Motor neuron (in vitro differentiated cells): ENCODE results near the gene IGF2. TPM values are rescaled to one million over a fixed set of nuclear protein-coding genes. Genes with fewer than 3 reads are reported as not detected.
A peak's percentile ranks its signal among the peaks of the same experiment; 100 is the strongest.
"Not testable (repeated sequence)": the region's sequence is repeated elsewhere in the genome, so short reads cannot be mapped to it uniquely, and the experiment has no call there.

ENCODE experiments used
- ATAC-seq, 8 experiments: fragments of 200-7000 bp; cut with Tn5 transposase; replicated peaks in 6 of 8; 2 replicates each; pipeline ENCODE4 v1.8.0; 2021; ENCODE audit warnings: mild to moderate bottlenecking in 8 of 8, moderate library complexity in 8 of 8
- H3K27ac ChIP-seq, 2 donors: fragments of 250-450 bp; sonication (Bioruptor Pico); 2 replicates each; pipeline ENCODE4 v1.9.0; 2021; ENCODE audit warnings: antibody characterized with exemption in 2 of 2, mild to moderate bottlenecking in 2 of 2, moderate library complexity in 1 of 2
- H3K4me1 ChIP-seq, 2 donors: fragments of 250-450 bp; sonication (Bioruptor Pico); replicated peaks in 1 of 2; 2 replicates each; pipeline ENCODE4 v1.6.1; 2021; ENCODE audit warnings: antibody characterized with exemption in 2 of 2, mild to moderate bottlenecking in 2 of 2, moderate library complexity in 1 of 2
- H3K4me3 ChIP-seq, 5 donors: fragments of 250-450 bp; sonication (Bioruptor Pico); 2 replicates each; pipeline ENCODE4 v1.9.0; 2021; ENCODE audit warnings: antibody characterized with exemption in 5 of 5, mild to moderate bottlenecking in 5 of 5, moderate library complexity in 4 of 5
- WGBS, 10 experiments: fragments of 450-650 bp; shearing (Covaris generic); methylation state at CpG; one replicate each; pipeline ENCODE4 v1.0.0; 2022; 5-methylcytosine and 5-hydroxymethylcytosine counted together
- in situ Hi-C, 9 experiments: fragments of 400-800 bp; cut with MboI; loops; one replicate each; pipeline ENCODE4 v1.15.0; 2021; ENCODE audit warnings: low sequenced_read_pairs in 9 of 9, low pct_unique_long_range_greater_than_20kb in 2 of 9; ENCODE audit not compliant: unreplicated experiment in 9 of 9
- total RNA-seq, 8 experiments: library from RNA; unstranded; fragments of 300-600 nt; gene quantifications; 2 replicates each; pipeline versions ENCODE4 v1.2.3 to v1.2.4, GENCODE V29; 2022

IGF2 gene
- total RNA-seq, 8 experiments from 2014 or later: 0.52 to 165 (median 3.2) TPM

GRCh38 chr11:2178906-2179494 lies 39.8 kb upstream of the IGF2 start:
- Histone ChIP-seq H3K4me3 (no peak overlapping the region), H3K27ac (peak overlapping the region in 1 of 2 donors; percentile 43), H3K4me1 (peaks cover 15 to 27% of the 10 kb centered on the region in 2 donors)
- ATAC-seq: peak in 7 of 8 experiments; percentile 40 to 80 (median 73)
- 0 to 100% (median 83%) methylated on average over 1 of the region's 16 CpGs; no CpG with 5 or more reads in 7 of the 10 experiments for WGBS, 10 experiments
- in situ Hi-C loops: loop anchor here in 7 of 9 experiments (25.0 kb wide), 3 partner anchors 233 to 708 kb away; partner anchors contain the start of genes TSSC4 (in 5 of the 7), CDKN1C (in 2 of the 7), KCNQ1 (in 1 of the 7) and TRPM5 (in 1 of the 7)

GRCh38 chr11:2178055-2178773 lies 39.0 kb upstream of the IGF2 start:
- H3K4me3 ChIP-seq: not testable (repeated sequence)
- Histone ChIP-seq H3K4me1 (peaks cover 15 to 27% of the 10 kb centered on the region in 2 donors), H3K27ac (peak overlapping the region in 1 of 2 donors; percentile 35)
- in situ Hi-C loops: loop anchor here in 7 of 9 experiments (25.0 kb wide), 3 partner anchors 234 to 709 kb away; partner anchors contain the start of genes TSSC4 (in 5 of the 7), CDKN1C (in 2 of the 7), KCNQ1 (in 1 of the 7) and TRPM5 (in 1 of the 7)
- ATAC-seq: peak in 6 of 8 experiments; percentile 6 to 24 (median 12)
- WGBS, 10 experiments: 72% methylated on average over 4 of the region's 16 CpGs; no CpG with 5 or more reads in 9 of the 10 experiments

- Histone ChIP-seq H3K27ac (no peak overlapping the region), H3K4me3 (no peak overlapping the region), H3K4me1 (peaks cover 17 to 32% of the 10 kb centered on the region in 2 donors)
- WGBS, 10 experiments: 73% methylated on average over 8 of the region's 18 CpGs; no CpG with 5 or more reads in 9 of the 10 experiments
- ATAC-seq: peak in 3 of 8 experiments; percentile 3 to 46 (median 44)
- in situ Hi-C loops: loop anchor here in 7 of 9 experiments (25.0 kb wide), 3 partner anchors 235 to 710 kb away; partner anchors contain the start of genes TSSC4 (in 5 of the 7), CDKN1C (in 2 of the 7), KCNQ1 (in 1 of the 7) and TRPM5 (in 1 of the 7)
These were observed 37.9 kb upstream of the IGF2 start for GRCh38 chr11:2177076-2177475.

GRCh38 chr11:2176389-2176900 lies 37.3 kb upstream of the IGF2 start:
- 82 to 100% (median 92%) methylated on average over 1 to 7 of the region's 14 CpGs; no CpG with 5 or more reads in 3 of the 10 experiments for WGBS, 10 experiments
- Histone ChIP-seq H3K27ac (no peak overlapping the region), H3K4me3 (no peak overlapping the region), H3K4me1 (peaks cover 23 to 38% of the 10 kb centered on the region in 2 donors)
- in situ Hi-C loops: loop anchor here in 7 of 9 experiments (25.0 kb wide), 3 partner anchors 236 to 711 kb away; partner anchors contain the start of genes TSSC4 (in 5 of the 7), CDKN1C (in 2 of the 7), KCNQ1 (in 1 of the 7) and TRPM5 (in 1 of the 7)
- no peak for ATAC-seq

GRCh38 chr11:2175659-2176058 lies 36.5 kb upstream of the IGF2 start:
- peak in 3 of 8 experiments; percentile 3 to 70 (median 15) for ATAC-seq
- 52% methylated on average over 6 of the region's 13 CpGs; no CpG with 5 or more reads in 9 of the 10 experiments for WGBS, 10 experiments
- in situ Hi-C loops: loop anchor here in 7 of 9 experiments (25.0 kb wide), 3 partner anchors 237 to 712 kb away; partner anchors contain the start of genes TSSC4 (in 5 of the 7), CDKN1C (in 2 of the 7), KCNQ1 (in 1 of the 7) and TRPM5 (in 1 of the 7)
- Histone ChIP-seq H3K27ac (no peak overlapping the region), H3K4me3 (no peak overlapping the region), H3K4me1 (peaks cover 28 to 45% of the 10 kb centered on the region in 2 donors)

GRCh38 chr11:2174361-2174760 lies 35.2 kb upstream of the IGF2 start:
- Histone ChIP-seq H3K4me1 (peaks cover 26 to 46% of the 10 kb centered on the region in 2 donors), H3K4me3 (no peak overlapping the region), H3K27ac (no peak overlapping the region)
- in situ Hi-C loops: loop anchor here in 5 of 9 experiments (25.0 kb wide), 4 partner anchors 287 to 537 kb away; partner anchors contain the start of genes KRTAP5-5 (in 1 of the 5), KRTAP5-6 (in 1 of the 5) and PRR33 (in 1 of the 5)
- ATAC-seq: no peak
- WGBS, 10 experiments: 80% methylated on average over 1 of the region's 11 CpGs; no CpG with 5 or more reads in 9 of the 10 experiments

GRCh38 chr11:2173761-2174160 lies 34.6 kb upstream of the IGF2 start:
- no peak overlapping the region for H3K4me3 ChIP-seq
- no peak overlapping the region for H3K27ac ChIP-seq
- peaks cover 26 to 46% of the 10 kb centered on the region in 2 donors for H3K4me1 ChIP-seq
- 80 to 100% methylated on average over 1 of the region's 11 CpGs; no CpG with 5 or more reads in 8 of the 10 experiments for WGBS, 10 experiments
- no peak for ATAC-seq
- in situ Hi-C loops: loop anchor here in 5 of 9 experiments (25.0 kb wide), 4 partner anchors 286 to 536 kb away; partner anchors contain the start of genes KRTAP5-5 (in 1 of the 5), KRTAP5-6 (in 1 of the 5) and PRR33 (in 1 of the 5)

- Histone ChIP-seq H3K4me3 (no peak overlapping the region), H3K4me1 (peaks cover 22 to 46% of the 10 kb centered on the region in 2 donors), H3K27ac (no peak overlapping the region)
- in situ Hi-C loops: loop anchor here in 5 of 9 experiments (25.0 kb wide), 4 partner anchors 286 to 536 kb away; partner anchors contain the start of genes KRTAP5-5 (in 1 of the 5), KRTAP5-6 (in 1 of the 5) and PRR33 (in 1 of the 5)
- ATAC-seq: peak in 1 of 8 experiments; percentile 54
- 60 to 82% (median 62%) methylated on average over 2 to 5 of the region's 16 CpGs; no CpG with 5 or more reads in 7 of the 10 experiments for WGBS, 10 experiments
These were observed 34.0 kb upstream of the IGF2 start for GRCh38 chr11:2173150-2173693.

- ATAC-seq: no peak
- WGBS, 10 experiments: 100% methylated on average over 2 of the region's 12 CpGs; no CpG with 5 or more reads in 9 of the 10 experiments
- Histone ChIP-seq H3K4me1 (peaks cover 20 to 46% of the 10 kb centered on the region in 2 donors), H3K4me3 (no peak overlapping the region), H3K27ac (no peak overlapping the region)
- in situ Hi-C loops: loop anchor here in 5 of 9 experiments (25.0 kb wide), 4 partner anchors 285 to 535 kb away; partner anchors contain the start of genes KRTAP5-5 (in 1 of the 5), KRTAP5-6 (in 1 of the 5) and PRR33 (in 1 of the 5)
These were observed 33.5 kb upstream of the IGF2 start for GRCh38 chr11:2172676-2173075.

GRCh38 chr11:2171591-2172003 lies 32.4 kb upstream of the IGF2 start, which contains the start of gene TH:
Gene TH, minus strand, starts transcription at chr11:2171815. Its CDS starts 29 bp downstream, at chr11:2171786.
- peaks cover 20 to 46% of the 10 kb centered on the region in 2 donors for H3K4me1 ChIP-seq
- WGBS, 10 experiments: 66 to 100% (median 100%) methylated on average over 1 to 3 of the region's 17 CpGs; no CpG with 5 or more reads in 7 of the 10 experiments
- peak in 5 of 8 experiments; percentile 54 to 75 (median 68) for ATAC-seq
- no peak within 1 kb of the TSS for H3K4me3 ChIP-seq
- in situ Hi-C loops: loop anchor here in 5 of 9 experiments (25.0 kb wide), 4 partner anchors 284 to 534 kb away; partner anchors contain the start of genes KRTAP5-5 (in 1 of the 5), KRTAP5-6 (in 1 of the 5) and PRR33 (in 1 of the 5)
- H3K27ac ChIP-seq: no peak within 1 kb of the TSS
